ENCODE data around the gene NAT10. TPM values are rescaled to one million over a fixed set of nuclear protein-coding genes. Genes with fewer than 3 reads are reported as not detected.

Gene NAT10
- total RNA-seq, 1 experiment from 2014 or later: 87.9 TPM

DNA sequence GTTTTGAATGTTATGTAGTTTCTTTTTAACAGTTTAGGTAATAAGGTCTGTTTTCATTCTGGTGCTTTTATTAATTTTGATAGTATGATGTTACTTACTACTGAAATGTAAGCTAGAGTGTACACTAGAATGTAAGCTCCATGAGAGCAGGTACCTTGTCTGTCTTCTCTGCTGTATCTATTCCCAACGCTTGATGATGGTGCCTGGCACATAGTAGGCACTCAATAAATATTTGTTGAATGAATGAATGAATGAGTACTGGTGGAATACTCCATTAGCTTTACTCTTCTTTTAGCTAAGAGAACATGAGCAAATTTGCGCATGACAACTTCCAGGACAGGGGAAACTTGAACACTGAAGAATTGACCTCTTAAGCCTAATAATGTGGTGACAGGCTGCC is 6.6 kb upstream of the NAT10 start:
- in situ Hi-C loops (cut with HindIII; ENCODE audit: low sequenced_read_pairs): no loop called here
- DNase-seq (ENCODE audit: low spot score): no peak

DNA sequence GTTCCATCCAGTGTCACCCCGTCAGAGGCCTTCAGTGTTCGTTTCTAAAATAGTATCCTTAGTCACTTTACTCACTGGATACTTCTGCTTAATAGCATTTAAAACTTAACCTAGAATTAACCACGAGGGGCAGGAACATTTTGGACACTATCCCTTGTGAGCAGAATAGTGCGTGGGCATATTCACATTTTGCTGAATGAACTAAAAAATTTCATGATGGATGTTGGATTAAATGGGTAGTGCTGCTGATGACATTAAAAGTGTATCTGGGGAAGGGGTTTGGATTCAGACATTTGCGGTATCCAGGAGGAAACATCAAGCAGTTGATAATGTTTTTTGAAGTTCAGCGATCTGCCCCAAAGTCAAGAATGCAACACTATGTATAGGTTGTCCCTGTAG is 750 bp upstream of the NAT10 start:
- in situ Hi-C loops (cut with HindIII; ENCODE audit: low sequenced_read_pairs): no loop called here
- no peak for DNase-seq (ENCODE audit: low spot score)

DNA sequence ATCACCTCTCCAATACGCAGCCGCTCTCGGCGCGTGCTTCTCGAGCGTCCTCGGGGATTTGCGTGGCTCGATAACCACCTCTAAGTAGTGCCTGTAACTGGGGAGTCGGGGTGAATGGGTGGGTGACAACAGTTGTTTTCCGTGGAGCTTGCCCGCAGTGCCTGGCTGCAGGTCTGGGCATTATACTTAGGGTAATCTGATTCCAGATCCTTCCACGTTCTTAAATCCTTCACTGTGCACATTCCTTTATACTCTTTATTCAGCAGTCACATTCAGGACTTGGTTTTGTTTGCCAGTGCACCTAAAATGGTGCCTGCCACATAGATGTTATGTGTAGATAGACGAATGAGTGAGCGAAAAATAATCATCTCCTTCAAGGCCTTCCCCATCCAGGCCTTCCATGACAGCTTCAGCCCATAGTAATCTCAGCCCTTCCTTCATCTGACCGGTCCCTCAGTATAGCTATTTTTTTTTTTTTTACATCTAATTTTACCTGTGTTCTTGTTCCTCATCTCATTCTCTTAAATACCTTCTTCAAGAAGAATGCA is 602 bp downstream of the NAT10 start:
- peak; percentile 5 for DNase-seq (ENCODE audit: low spot score)
- in situ Hi-C loops (cut with HindIII; ENCODE audit: low sequenced_read_pairs): no loop called here

DNA sequence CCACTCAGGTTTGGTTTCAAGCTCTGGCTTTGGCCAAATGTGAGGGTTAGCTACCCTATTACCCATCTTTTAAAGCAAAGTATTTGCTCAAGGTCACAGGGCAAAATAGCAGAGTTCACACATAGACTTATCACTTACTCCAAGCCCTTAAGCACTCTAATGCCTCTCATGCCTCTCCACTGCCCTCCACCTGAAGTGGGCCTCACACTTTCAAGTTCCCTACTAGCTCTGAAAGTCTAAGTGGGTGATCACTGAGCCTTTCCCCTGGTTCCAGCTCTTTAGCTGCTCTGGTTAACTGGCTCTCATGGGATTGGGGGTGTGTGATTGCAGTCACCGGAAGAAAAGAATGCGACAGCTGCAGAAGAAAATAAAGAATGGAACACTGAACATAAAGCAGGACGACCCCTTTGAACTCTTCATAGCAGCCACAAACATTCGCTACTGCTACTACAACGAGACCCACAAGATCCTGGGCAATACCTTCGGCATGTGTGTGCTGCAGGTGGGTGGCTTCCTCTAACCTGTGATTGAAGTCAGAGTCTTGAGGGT is 6.4 kb downstream of the NAT10 start:
- no peak for DNase-seq (ENCODE audit: low spot score)
- in situ Hi-C loops (cut with HindIII; ENCODE audit: low sequenced_read_pairs): no loop called here

DNA sequence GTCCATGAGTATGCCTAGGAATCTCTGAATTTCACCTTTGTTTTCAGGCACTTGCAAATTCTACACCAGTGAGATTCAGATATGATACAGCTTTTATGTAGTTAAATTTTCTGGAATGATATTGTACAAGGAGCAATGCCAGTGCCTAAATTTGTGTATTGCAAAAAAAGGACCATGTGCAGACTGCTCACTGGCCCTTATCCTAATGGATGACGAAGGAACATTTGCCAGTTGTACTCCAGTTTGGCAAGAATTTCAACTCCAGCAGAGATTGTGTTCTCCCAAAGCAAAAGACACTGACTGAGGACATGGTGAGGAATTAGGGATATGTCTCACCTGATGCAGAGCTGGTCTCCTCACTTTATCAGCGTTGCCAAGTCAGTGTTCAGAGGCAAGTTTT is 8.6 kb downstream of the NAT10 start:
- no peak for DNase-seq (ENCODE audit: low spot score)
- in situ Hi-C loops (cut with HindIII; ENCODE audit: low sequenced_read_pairs): no loop called here

DNA sequence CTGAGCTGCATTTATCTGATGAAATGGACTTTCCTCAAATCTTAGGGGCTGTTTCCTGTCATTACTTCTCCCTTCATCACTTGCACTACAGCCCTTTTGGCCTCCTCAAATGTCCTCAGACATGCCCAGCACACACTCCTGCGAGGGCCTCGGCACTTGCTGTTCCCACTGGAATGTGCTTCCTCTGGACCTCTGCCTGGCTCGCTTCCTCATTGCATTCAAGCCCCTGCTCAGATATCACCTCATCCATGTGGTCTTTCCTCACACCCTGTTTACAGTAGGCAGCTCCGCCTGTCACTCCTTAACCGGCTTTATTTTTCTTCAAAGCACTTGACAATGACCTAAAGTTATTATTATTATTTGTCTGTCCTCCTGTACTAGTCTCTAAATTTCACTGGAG is 9.0 kb downstream of the NAT10 start:
- in situ Hi-C loops (cut with HindIII; ENCODE audit: low sequenced_read_pairs): no loop called here
- DNase-seq (ENCODE audit: low spot score): no peak

DNA sequence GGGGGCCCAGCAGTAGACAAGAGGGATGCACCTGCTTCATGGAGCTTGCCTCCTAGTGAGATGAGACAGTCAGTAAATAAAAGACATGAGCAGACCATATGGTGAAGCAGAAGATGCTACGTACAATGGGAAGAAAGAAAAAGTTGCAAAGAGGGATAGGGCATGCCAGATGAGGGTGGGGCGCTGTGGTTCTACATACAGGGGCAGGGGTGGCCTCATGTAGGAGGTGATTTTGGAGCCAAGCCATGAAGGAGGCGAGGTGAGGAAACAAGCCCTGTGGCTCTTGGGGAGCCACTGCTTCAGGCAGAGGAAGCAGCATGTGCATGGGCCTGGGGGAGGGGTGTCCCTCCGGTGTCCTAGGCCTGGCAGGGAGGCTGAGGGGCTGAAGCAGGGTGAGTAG is 15.2 kb downstream of the NAT10 start:
- DNase-seq (ENCODE audit: low spot score): no peak
- in situ Hi-C loops (cut with HindIII; ENCODE audit: low sequenced_read_pairs): no loop called here

DNA sequence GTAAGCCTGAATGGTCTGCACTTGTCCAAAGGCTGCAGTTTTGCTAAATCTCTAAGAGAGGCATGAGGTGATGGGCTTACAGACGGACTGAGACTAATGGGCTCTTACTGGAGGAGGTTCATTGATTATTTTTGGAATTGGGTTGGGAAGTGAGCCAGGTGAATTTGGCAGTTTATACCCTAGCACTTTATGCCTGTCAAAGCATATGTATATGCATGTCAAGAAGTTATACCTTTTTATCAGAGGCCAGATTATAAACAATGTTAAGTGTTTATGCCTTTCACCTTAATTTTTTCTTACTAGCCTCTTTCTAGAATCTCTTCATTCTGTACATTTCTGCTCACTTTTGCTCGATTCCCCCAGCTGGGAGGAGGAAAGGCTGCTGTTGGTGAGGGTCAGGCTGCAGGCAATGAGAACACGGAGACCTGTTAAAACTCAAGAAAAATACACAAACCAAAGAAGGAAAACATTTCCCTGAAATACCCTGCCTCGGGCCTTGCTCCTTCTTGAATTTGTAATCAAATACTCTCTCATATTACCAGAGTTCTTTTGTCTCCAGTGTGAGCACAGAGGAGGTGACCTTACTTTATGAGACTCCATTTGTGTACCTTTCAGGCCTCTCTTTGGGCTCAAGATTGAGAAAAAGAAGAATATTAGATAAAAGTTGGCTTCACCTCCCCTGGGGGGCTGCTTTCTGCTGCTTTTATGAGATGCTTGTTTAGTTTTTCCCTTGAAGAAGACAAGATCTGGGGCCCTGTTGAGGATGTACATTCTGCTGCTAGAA is 19.6 kb downstream of the NAT10 start:
- DNase-seq (ENCODE audit: low spot score): no peak
- in situ Hi-C loops (cut with HindIII; ENCODE audit: low sequenced_read_pairs): no loop called here

DNA sequence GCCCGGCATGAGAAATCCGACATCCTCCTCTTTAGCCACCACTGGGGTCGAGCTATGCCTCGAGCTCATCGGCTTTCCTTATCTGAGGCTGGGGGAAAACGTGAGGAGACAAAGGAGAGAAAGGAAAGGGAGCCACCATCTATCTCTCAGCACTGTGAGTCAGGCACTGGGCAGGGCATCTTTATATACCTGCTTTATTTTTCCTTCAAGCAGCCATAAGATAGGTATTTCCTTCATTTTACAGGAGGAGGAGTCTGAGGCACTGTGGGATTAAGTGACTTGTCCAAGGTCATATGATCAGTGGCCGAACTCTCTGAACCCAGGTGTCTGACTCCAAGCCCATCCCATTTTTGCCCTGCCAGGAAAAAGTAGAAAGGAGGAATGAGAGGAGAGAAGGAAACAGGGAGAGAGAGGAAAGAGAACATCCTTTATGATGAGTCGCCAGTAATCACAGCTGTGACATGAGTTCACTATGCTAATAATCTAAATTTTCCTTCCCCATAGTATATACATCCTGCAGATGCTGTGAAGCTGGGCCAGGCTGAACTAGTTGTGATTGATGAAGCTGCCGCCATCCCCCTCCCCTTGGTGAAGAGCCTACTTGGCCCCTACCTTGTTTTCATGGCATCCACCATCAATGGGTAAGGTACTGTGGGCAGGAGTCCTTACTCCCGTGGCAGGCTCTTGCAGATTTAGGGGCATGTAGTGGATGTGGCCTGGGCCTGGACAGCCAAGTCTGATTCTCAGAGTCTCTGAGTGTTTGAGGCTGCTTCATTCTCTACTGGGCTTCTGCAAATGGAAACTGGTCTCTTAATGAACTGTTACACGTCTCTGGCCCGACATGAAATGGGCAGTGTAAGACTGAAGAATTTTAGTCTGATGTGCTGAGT is 21.8 kb downstream of the NAT10 start:
- DNase-seq (ENCODE audit: low spot score): no peak
- in situ Hi-C loops (cut with HindIII; ENCODE audit: low sequenced_read_pairs): no loop called here

DNA sequence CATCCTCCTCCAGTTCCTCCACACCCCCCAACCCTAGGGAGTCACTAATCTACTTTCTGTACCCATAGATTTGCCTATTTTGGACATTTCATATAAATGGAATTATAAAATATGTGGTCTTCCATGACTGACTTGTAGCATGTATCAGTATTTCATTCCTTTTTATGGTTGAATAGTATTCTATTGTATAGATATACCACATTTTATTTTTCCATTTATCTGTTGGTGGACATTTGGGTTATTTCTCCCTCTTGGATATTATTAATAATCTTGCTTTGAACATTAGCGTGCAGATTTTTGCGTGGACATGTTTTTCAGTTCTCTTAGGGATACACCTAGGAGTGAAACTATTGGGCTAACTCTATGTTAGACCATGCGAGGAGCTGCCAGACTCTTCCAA is 23.4 kb downstream of the NAT10 start:
- no peak for DNase-seq (ENCODE audit: low spot score)
- in situ Hi-C loops (cut with HindIII; ENCODE audit: low sequenced_read_pairs): no loop called here

DNA sequence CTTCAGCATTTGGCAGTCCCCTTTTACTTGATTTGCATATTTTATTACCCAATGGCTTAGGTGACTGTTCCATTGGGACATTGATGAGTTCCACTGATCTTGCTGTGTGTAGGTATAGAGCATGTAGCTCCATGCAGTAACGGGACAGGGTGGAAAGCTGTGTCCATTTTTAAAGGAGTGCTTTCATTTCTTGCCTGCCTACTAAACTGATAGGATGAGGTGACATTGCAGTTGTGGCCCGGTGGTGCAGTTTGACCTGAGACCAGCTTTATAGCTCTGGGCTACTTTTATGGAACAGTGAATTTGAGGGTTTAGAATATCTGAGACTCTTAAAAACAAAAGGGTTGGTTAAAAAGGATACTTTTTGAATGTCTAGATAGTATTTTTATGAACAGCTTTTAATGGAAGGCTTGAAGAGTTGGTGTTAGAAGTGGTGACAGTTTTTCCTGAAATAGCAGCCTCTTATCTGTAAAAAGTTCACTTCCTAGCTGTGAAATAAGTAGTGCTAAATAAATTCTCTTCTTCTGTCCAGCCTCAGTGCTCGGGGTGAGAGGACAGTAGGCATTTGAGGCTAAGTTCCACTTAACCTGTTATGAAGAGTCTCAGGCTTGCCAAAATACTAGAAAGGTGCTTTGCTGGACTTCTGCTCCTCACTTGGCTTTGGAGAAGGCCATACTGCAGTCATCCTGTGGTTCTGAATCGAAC is 27.0 kb downstream of the NAT10 start:
- in situ Hi-C loops (cut with HindIII; ENCODE audit: low sequenced_read_pairs): no loop called here
- DNase-seq (ENCODE audit: low spot score): no peak

DNA sequence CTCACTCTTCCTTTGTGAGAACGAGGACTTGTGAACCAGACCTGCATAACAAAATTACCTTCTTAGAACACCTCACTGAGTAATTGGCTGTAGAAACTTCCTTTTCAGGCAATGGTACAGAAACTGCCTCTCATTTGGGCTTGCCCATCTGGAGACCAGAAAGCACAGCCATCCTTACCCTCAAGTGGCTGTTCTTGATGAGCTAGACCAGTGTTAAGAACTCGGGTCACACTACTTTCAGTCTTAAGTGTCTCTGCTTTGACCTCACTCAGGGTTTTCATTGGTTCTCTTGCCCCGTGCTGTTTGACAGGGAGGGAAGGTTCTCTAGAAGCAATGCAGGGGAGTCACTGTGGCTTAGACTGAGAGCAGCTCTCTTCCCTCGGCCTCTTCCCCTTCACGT is 29.3 kb downstream of the NAT10 start:
- in situ Hi-C loops (cut with HindIII; ENCODE audit: low sequenced_read_pairs): no loop called here
- DNase-seq (ENCODE audit: low spot score): no peak

DNA sequence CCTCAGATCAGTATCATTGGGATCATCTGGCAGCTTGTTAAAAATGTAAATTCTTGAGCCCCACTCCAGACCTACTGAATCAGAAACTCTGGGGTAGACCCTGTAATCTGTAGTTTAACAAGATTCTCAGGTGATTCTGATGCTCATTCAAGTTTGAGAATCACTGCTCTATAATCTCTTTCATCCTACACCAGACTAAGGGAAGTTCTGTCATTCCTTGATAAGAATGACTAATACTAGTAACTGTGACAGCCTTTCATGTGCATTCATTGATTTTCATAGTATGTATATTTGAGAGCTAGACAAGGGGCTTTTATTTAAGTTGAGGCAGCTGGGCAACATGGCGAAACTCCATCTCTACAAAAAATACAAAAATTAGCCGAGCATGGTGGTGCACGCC is 30.0 kb downstream of the NAT10 start:
- in situ Hi-C loops (cut with HindIII; ENCODE audit: low sequenced_read_pairs): no loop called here
- DNase-seq (ENCODE audit: low spot score): no peak

DNA sequence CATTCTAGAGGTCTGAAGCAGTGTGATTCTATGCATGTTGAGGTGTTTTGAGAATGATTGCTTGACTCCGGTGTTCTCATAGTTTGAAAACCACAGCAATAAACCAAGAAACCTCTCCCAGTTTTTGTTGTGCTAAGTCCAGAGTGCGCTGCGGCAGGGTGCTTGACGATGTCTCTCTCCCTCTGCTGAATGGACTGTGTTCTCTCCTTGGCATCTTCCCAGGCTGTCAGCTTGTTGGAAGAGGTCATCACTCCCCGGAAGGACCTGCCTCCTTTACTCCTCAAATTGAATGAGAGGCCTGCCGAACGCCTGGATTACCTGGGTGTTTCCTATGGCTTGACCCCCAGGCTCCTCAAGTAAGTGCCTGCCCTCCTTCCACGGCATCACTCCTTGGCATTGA is 31.0 kb downstream of the NAT10 start:
- DNase-seq (ENCODE audit: low spot score): no peak
- in situ Hi-C loops (cut with HindIII; ENCODE audit: low sequenced_read_pairs): no loop called here

DNA sequence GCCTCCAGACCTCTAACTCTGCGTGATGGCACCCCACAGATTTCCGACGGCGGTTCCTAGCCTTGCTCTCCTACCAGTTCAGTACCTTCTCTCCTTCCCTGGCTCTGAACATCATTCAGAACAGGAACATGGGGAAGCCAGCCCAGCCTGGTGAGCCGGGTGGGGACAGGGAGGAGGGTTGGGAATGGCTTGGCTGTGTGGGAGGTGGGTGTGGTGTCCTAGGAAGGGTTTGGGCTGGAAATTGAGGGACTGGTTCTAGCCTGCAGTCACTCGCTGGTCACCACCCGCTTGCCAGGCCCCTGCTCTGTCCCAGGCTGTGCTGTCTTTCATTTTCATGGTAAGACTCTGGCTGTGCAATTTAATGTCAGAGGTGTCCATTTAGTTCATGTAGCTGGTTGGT is 33.9 kb downstream of the NAT10 start:
- DNase-seq (ENCODE audit: low spot score): no peak
- in situ Hi-C loops (cut with HindIII; ENCODE audit: low sequenced_read_pairs): no loop called here

DNA sequence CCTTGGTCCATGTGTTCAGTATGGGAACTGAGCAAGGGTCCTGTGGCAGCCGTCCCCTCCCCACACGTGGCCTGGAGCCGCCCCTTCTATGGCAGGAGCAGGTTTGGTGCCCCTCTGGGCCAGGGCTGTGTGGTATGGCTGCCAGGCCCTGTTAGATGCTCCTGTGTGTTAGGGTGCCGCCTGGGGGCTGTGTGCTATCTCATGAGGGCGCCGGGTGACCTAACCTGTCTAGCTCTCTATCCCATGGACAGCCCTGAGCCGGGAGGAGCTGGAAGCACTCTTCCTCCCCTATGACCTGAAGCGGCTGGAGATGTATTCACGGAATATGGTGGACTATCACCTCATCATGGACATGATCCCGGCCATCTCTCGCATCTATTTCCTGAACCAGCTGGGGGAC is 34.7 kb downstream of the NAT10 start:
- DNase-seq (ENCODE audit: low spot score): no peak
- in situ Hi-C loops (cut with HindIII; ENCODE audit: low sequenced_read_pairs): no loop called here

DNA sequence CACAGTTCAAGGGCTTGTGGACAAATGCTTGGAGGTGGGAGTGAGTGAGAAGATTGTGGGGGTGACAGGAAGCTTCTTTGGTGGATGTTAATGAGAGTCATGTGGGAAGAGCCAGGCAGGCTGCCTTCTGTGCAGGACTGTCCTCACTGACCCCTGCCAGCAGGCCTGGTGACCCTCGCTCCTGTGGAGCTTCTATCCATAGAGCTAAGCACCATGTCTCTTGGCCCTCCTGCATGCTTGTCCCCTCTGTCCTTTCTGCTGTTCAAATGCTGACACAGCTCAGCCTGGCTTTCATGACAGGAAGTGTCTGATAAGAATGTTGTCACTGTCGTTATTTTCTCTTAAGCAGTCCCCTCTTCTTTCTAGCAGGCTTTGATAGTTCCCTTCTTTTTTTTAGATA is 37.6 kb downstream of the NAT10 start:
- in situ Hi-C loops (cut with HindIII; ENCODE audit: low sequenced_read_pairs): no loop called here
- no peak for DNase-seq (ENCODE audit: low spot score)

DNA sequence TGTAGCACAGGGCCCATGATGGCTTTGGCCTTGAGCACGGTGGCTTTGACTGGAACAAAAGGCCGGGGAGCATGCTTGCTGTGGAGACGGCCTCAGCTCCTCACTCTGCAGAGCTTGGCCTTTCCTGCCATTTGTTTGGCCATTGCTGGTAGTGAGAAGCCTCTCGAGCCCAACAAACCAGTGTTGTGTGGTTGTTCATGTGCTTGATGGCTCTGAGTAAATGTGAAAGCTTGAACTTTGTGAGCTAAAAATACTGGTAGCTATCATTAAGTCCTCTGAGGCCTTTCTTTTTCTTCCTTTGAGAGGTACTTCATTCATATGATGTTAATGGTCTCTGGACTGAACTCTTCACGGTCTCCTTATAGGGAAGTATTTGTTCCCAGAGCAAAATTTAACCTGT is 39.6 kb downstream of the NAT10 start:
- in situ Hi-C loops (cut with HindIII; ENCODE audit: low sequenced_read_pairs): no loop called here
- DNase-seq (ENCODE audit: low spot score): no peak

DNA sequence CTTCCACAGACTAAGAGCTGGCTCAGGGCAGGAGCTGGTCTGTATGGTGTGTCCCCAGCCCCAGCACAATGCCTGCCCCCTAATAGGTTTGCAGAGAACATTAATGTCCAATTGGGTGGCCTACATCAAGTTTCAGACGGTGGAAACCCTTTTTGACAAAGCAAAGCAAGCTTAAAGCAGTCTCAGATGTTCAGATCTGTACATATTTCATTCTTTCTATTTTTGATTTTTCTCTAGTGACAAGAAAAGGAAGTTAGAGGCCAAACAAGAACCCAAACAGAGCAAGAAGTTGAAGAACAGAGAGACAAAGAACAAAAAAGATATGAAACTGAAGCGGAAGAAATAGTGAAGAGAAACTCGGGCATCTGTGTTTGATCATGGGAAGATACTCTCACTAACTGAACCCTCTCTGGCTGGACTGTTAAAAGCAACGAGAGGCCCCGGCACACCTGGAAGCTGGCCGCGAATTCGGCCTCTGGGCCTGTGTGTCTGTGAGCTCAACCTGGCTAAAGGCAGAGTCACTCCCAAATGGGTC is 40.5 kb downstream of the NAT10 start:
- in situ Hi-C loops (cut with HindIII; ENCODE audit: low sequenced_read_pairs): no loop called here
- DNase-seq (ENCODE audit: low spot score): no peak
